Activated CD4-positive, CD25-positive, alpha-beta regulatory T cell (primary cell): ENCODE results near the gene VAT1L.
"Not testable (repeated sequence)": the region's sequence is repeated elsewhere in the genome, so short reads cannot be mapped to it uniquely, and the experiment has no call there.

Experiments
- DNase-seq, 4 experiments: peaks; one replicate each; lab custom pipeline; 2025; lab: John Stamatoyannopoulos, UW

Gene VAT1L

GRCh38 chr16:77956231-77956630, 167.9 kb downstream of the VAT1L start:
- no peak for DNase-seq

- no peak for DNase-seq
These were observed 172.4 kb downstream of the VAT1L start for GRCh38 chr16:77960766-77961165.

- no peak for DNase-seq
These were observed 173.4 kb downstream of the VAT1L start for GRCh38 chr16:77961814-77962213.

GRCh38 chr16:77962689-77963088, 174.3 kb downstream of the VAT1L start:
- DNase-seq: no peak

GRCh38 chr16:77963185-77964044, 175.1 kb downstream of the VAT1L start:
- no peak for DNase-seq

GRCh38 chr16:77965346-77965745, 177.0 kb downstream of the VAT1L start:
- no peak for DNase-seq

GRCh38 chr16:77967054-77967904, 178.9 kb downstream of the VAT1L start:
- no peak for DNase-seq

- no peak for DNase-seq
These were observed 181.5 kb downstream of the VAT1L start for GRCh38 chr16:77969861-77970260.

GRCh38 chr16:77970371-77970770, 182.0 kb downstream of the VAT1L start:
- no peak for DNase-seq

- DNase-seq: peak; percentile 43 to 57 (median 54)
These were observed 183.1 kb downstream of the VAT1L start for GRCh38 chr16:77971306-77972061.

- no peak for DNase-seq
These were observed 183.7 kb downstream of the VAT1L start for GRCh38 chr16:77972062-77972392.

GRCh38 chr16:77974883-77975282, 186.5 kb downstream of the VAT1L start:
- DNase-seq: no peak

- DNase-seq: no peak
These were observed 187.6 kb downstream of the VAT1L start for GRCh38 chr16:77975942-77976341.

GRCh38 chr16:77977339-77977738, 189.0 kb downstream of the VAT1L start:
- DNase-seq: no peak

GRCh38 chr16:77985111-77985510, 196.7 kb downstream of the VAT1L start:
- no peak for DNase-seq

GRCh38 chr16:77986011-77986740, 197.8 kb downstream of the VAT1L start:
- DNase-seq: no peak

GRCh38 chr16:77987810-77988209, 199.4 kb downstream of the VAT1L start:
- no peak for DNase-seq

GRCh38 chr16:77989846-77990245, 201.5 kb downstream of the VAT1L start:
- DNase-seq: no peak

- DNase-seq: no peak
These were observed 203.3 kb downstream of the VAT1L start for GRCh38 chr16:77991701-77992100.

GRCh38 chr16:77992381-77992780, 204.0 kb downstream of the VAT1L start:
- not testable (repeated sequence) for DNase-seq

GRCh38 chr16:77993111-77993985, 205.0 kb downstream of the VAT1L start:
- DNase-seq: no peak
